ENCODE data around the gene MON2. TPM values are rescaled to one million over a fixed set of nuclear protein-coding genes. Genes with fewer than 3 reads are reported as not detected.

The MON2 gene
- total and polyA plus RNA-seq, 2 of the 13 experiments (the other 11 are each of a cell fraction or from before 2014, with no cell fraction given), result 10.5 to 24.8 TPM

DNA sequence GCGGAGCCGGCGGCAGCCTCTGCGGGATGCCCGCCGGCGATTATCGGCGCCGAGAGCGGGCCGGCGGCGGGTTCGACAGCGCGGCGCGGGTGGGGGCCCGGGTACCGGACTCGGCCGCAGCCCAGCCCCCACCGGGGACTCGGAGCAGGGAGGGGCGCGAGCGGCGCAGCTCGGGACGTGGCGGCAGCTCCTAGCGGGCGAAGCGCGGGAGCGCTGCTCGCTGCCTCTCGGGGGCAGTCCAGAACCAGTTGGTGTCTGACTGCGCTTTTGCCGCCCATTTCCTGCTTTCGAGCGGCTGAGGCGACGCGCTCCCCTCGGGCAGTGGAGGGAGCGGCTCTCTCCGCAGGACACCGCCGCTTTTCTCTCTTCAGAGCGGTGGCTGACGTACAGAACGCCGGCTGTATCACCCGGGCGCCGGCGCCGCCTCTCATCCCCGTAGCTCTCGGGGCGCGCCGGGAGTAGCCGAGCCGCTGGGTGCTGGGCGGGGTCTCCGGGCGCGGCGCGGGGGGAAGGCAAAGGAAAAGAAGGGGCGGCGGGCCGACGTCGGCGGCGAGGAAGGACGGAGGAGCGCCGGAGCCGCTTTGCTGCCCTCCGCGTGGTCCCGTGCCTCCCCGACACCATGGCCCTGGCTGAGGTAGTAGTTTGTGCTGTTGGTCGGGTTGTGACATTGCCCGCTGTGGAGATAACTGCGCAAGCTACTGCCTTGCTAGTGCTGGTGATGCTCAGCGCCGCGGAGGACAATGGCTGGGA, 136.6 kb downstream of the MON2 start (continued):
- TF ChIP-seq, protein P1, sequence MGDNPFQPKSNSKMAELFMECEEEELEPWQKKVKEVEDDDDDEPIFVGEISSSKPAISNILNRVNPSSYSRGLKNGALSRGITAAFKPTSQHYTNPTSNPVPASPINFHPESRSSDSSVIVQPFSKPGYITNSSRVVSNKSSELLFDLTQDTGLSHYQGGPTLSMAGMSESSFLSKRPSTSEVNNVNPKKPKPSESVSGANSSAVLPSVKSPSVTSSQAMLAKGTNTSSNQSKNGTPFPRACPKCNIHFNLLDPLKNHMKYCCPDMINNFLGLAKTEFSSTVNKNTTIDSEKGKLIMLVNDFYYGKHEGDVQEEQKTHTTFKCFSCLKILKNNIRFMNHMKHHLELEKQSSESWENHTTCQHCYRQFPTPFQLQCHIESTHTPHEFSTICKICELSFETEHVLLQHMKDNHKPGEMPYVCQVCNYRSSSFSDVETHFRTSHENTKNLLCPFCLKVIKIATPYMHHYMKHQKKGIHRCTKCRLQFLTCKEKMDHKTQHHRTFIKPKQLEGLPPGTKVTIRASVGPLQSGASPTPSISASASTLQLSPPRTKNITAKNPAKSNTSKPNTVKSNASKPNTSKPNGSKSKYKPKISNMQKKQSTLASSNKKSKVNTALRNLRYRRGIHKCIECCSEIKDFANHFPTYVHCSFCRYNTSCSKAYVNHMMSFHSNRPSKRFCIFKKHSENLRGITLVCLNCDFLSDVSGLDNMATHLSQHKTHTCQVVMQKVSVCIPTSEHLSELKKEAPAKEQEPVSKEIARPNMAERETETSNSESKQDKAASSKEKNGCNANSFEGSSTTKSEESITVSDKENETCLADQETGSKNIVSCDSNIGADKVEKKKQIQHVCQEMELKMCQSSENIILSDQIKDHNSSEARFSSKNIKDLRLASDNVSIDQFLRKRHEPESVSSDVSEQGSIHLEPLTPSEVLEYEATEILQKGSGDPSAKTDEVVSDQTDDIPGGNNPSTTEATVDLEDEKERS (CRISPR knock-in tag; IDR thresholded peaks at IDR 0.05), result no peak
- TF ChIP-seq ZNF687 (CRISPR knock-in tag; IDR thresholded peaks at IDR 0.05), result peak; percentile 73
- peak; percentile 53 for TF ChIP-seq PRPF4 (IDR thresholded peaks at IDR 0.05; ENCODE audit: low read depth, low read length, poor library complexity, severe bottlenecking)
- TF ChIP-seq HOXA9 (CRISPR knock-in tag; IDR thresholded peaks at IDR 0.05; ENCODE audit: borderline replicate concordance), result peak; percentile 87; the same call in 1 of the 2 replicates
- TF ChIP-seq BCL6 (CRISPR knock-in tag; IDR thresholded peaks at IDR 0.05), result peak; percentile 20
- peak; percentile 39; the same call in 1 of the 2 replicates for TF ChIP-seq ARID5B (CRISPR knock-in tag; IDR thresholded peaks at IDR 0.05)
- peak; percentile 94 for TF ChIP-seq HNRNPLL (IDR thresholded peaks at IDR 0.05; ENCODE audit: low read depth, low read length, poor library complexity, severe bottlenecking)
- no peak for TF ChIP-seq MZF1 (CRISPR knock-in tag; IDR thresholded peaks at IDR 0.05; ENCODE audit: borderline replicate concordance)
- TF ChIP-seq, protein P2, sequence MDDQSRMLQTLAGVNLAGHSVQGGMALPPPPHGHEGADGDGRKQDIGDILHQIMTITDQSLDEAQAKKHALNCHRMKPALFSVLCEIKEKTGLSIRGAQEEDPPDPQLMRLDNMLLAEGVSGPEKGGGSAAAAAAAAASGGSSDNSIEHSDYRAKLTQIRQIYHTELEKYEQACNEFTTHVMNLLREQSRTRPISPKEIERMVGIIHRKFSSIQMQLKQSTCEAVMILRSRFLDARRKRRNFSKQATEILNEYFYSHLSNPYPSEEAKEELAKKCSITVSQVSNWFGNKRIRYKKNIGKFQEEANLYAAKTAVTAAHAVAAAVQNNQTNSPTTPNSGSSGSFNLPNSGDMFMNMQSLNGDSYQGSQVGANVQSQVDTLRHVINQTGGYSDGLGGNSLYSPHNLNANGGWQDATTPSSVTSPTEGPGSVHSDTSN (CRISPR knock-in tag; IDR thresholded peaks at IDR 0.05; ENCODE audit: borderline replicate concordance), result no peak
- TF ChIP-seq, protein P3, sequence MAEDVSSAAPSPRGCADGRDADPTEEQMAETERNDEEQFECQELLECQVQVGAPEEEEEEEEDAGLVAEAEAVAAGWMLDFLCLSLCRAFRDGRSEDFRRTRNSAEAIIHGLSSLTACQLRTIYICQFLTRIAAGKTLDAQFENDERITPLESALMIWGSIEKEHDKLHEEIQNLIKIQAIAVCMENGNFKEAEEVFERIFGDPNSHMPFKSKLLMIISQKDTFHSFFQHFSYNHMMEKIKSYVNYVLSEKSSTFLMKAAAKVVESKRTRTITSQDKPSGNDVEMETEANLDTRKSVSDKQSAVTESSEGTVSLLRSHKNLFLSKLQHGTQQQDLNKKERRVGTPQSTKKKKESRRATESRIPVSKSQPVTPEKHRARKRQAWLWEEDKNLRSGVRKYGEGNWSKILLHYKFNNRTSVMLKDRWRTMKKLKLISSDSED (CRISPR knock-in tag; IDR thresholded peaks at IDR 0.05), result no peak
- TF ChIP-seq TBX2 (CRISPR knock-in tag; IDR thresholded peaks at IDR 0.05; ENCODE audit: borderline replicate concordance), result peak; percentile 72
